Endothelial cell of umbilical vein (primary cell): Measurements from ENCODE around the gene DGKD. TPM values are rescaled to one million over a fixed set of nuclear protein-coding genes. Genes with fewer than 3 reads are reported as not detected.

Experiments used
- BruUV-seq: library from RNA; stranded (reverse); fragments of 400-500 nt; replicated peaks from 2 replicates; lab custom pipeline; 2021; lab: Mats Ljungman, UMichigan
- CTCF ChIA-PET: fragments of 300-600, 350-600 bp; sonication (Branson Sonifier 250); formaldehyde crosslinking; loops from one replicate; lab custom pipeline; 2021; ENCODE audit warnings: antibody characterized with exemption, inconsistent platforms; lab: Charles Lee
- POLR2A ChIA-PET: fragments of 300-600, 350-600 bp; sonication (Branson Sonifier 250); formaldehyde crosslinking; loops from one replicate; lab custom pipeline; 2021; ENCODE audit warnings: antibody characterized with exemption, inconsistent platforms; lab: Charles Lee
- DNase-seq: peaks from one replicate; pipeline ENCODE4 v3.0.0-alpha.2; 2011; ENCODE audit warnings: low read depth, low spot score
- FAIRE-seq: peaks from 2 replicates; lab custom pipeline; 2011; peaks lifted over from hg19 to GRCh38; lab: Jason Lieb, UNC
- H2AFZ ChIP-seq: 2 replicates; pipeline ENCODE4 v1.6.0; 2012; ENCODE audit warnings: low read depth, low read length, control low read depth, inconsistent platforms
- H3K27ac ChIP-seq: 2 replicates; pipeline ENCODE4 v1.5.1; 2011; ENCODE audit warnings: low read depth, mild to moderate bottlenecking, control low read depth, low read length, moderate library complexity; ENCODE audit not compliant: insufficient read depth
- H3K27me3 ChIP-seq, 2 experiments: 2 replicates each; pipeline versions ENCODE4 v1.6.0 to v1.6.1; 2011; ENCODE audit warnings: low read length in 2 of 2, mixed read lengths in 1 of 2; ENCODE audit not compliant: control insufficient read depth in 2 of 2, insufficient read depth in 2 of 2
- H3K36me3 ChIP-seq, 2 experiments: 2 replicates in 1 of 2; 3 replicates in 1 of 2; pipeline ENCODE4 v1.5.1; 2011; ENCODE audit warnings: low read length in 2 of 2, mild to moderate bottlenecking in 1 of 2, moderate library complexity in 1 of 2; ENCODE audit not compliant: control insufficient read depth in 2 of 2, insufficient read depth in 2 of 2; ENCODE audit errors: extremely low read depth in 1 of 2
- H3K4me1 ChIP-seq: 3 replicates; pipeline ENCODE4 v1.5.1; 2011; ENCODE audit warnings: mild to moderate bottlenecking, low read length; ENCODE audit not compliant: control insufficient read depth, insufficient read depth; ENCODE audit errors: extremely low read depth
- H3K4me2 ChIP-seq: 2 replicates; pipeline ENCODE4 v1.6.1; 2011; ENCODE audit warnings: low read length, control low read depth, mixed read lengths; ENCODE audit not compliant: insufficient read depth
- H3K4me3 ChIP-seq, 3 experiments: fragments of 200-600 bp in 1 of 3; sonication (generic), shearing (Covaris generic) in 1 of 3; replicated peaks in 1 of 3; 2 replicates each; pipeline ENCODE4 v1.5.1; 2011 to 2016; ENCODE audit warnings: control low read depth in 3 of 3, low read length in 3 of 3, mild to moderate bottlenecking in 2 of 3, inconsistent platforms in 1 of 3, low read depth in 1 of 3, moderate library complexity in 1 of 3; ENCODE audit not compliant: insufficient read depth in 1 of 3
- H3K79me2 ChIP-seq: 2 replicates; pipeline ENCODE4 v1.6.0; 2012; ENCODE audit warnings: low read length, inconsistent platforms; ENCODE audit not compliant: control insufficient read depth, insufficient read depth
- H3K9ac ChIP-seq: replicated peaks from 2 replicates; pipeline ENCODE3; 2011; ENCODE audit warnings: low read length, control low read depth; ENCODE audit not compliant: insufficient read depth; ENCODE audit errors: extremely low read depth
- H3K9me1 ChIP-seq: replicated peaks from 3 replicates; pipeline ENCODE4 v1.6.0; 2011; ENCODE audit warnings: mild to moderate bottlenecking, low read length; ENCODE audit not compliant: control insufficient read depth, insufficient read depth; ENCODE audit errors: extremely low read depth
- H3K9me3 ChIP-seq: replicated peaks from 2 replicates; pipeline ENCODE4 v1.5.1; 2012; ENCODE audit warnings: low read length, inconsistent platforms; ENCODE audit not compliant: control insufficient read depth, insufficient read depth
- H4K20me1 ChIP-seq: replicated peaks from 2 replicates; pipeline ENCODE3; 2011; ENCODE audit warnings: mild to moderate bottlenecking, low read length; ENCODE audit not compliant: control insufficient read depth, insufficient read depth; ENCODE audit errors: extremely low read depth
- CTCF ChIP-seq, 2 donors: IDR thresholded peaks; 1 replicate in 1 of 2; 2 replicates in 1 of 2; pipeline ENCODE4 v1.5.1; 2011; ENCODE audit warnings: low read length in 2 of 2, mild to moderate bottlenecking in 2 of 2, moderate library complexity in 2 of 2, control low read depth in 1 of 2, inconsistent platforms in 1 of 2, low read depth in 1 of 2; ENCODE audit not compliant: insufficient read depth in 1 of 2; ENCODE audit errors: extremely low read depth in 1 of 2
- EZH2 ChIP-seq: IDR thresholded peaks from 2 replicates; pipeline ENCODE4 v1.6.1; 2012; ENCODE audit warnings: borderline replicate concordance, low read depth, mild to moderate bottlenecking, moderate library complexity, low read length, inconsistent platforms; ENCODE audit not compliant: severe bottlenecking
- FOS ChIP-seq: IDR thresholded peaks from 2 replicates; pipeline ENCODE4 v1.6.1; 2011; ENCODE audit warnings: mild to moderate bottlenecking, low read length, moderate library complexity, borderline replicate concordance; ENCODE audit not compliant: insufficient read depth
- GATA2 ChIP-seq: IDR thresholded peaks from 2 replicates; pipeline ENCODE4 v1.7.0; 2011; ENCODE audit warnings: low read depth, mild to moderate bottlenecking, moderate library complexity, mixed read lengths, low read length; ENCODE audit not compliant: insufficient read length, insufficient read depth
- JUN ChIP-seq: IDR thresholded peaks from 2 replicates; pipeline ENCODE4 v1.6.1; 2011; ENCODE audit warnings: borderline replicate concordance, low read depth; ENCODE audit not compliant: insufficient read length, insufficient read depth
- MAX ChIP-seq: IDR thresholded peaks from 2 replicates; pipeline ENCODE4 v1.6.1; 2011; ENCODE audit not compliant: insufficient read depth, insufficient read length
- MYC ChIP-seq: IDR thresholded peaks from one replicate; pipeline ENCODE4 v1.6.1; 2011; ENCODE audit warnings: mild to moderate bottlenecking, low read depth, low read length
- POLR2A ChIP-seq: IDR thresholded peaks from 2 replicates; pipeline ENCODE4 v1.6.1; 2012; ENCODE audit warnings: low read depth, mild to moderate bottlenecking, control low read depth, low read length
- POLR2AphosphoS5 ChIP-seq: IDR thresholded peaks from 2 replicates; pipeline ENCODE4 v1.6.1; 2012; ENCODE audit warnings: low read depth, mild to moderate bottlenecking, control low read depth, low read length, moderate library complexity; ENCODE audit not compliant: insufficient read depth
- dilution Hi-C: fragments of 300-500 bp; cut with MboI; formaldehyde crosslinking; loops from one replicate; pipeline ENCODE4 v1.15.0; 2019; ENCODE audit warnings: low sequenced_read_pairs; ENCODE audit not compliant: extremely low pct_ligation_motif_present
- intact Hi-C: fragments of 100-400 bp; cut with micrococcal nuclease; formaldehyde crosslinking; loops from one replicate; pipeline ENCODE4 v1.10.0; 2022
- polyA plus RNA-seq, 4 experiments: library from polyadenylated mRNA; depleted of rRNA in 3 of 4; stranded (reverse) in 3 of 4; unstranded in 1 of 4; fragments of >200 nt; gene quantifications; 2 replicates each; pipeline versions ENCODE4 v1.2.1 to v1.2.3, GENCODE V29; 2011 to 2012; ENCODE audit warnings: missing spikeins in 1 of 4
- total RNA-seq: library from RNA; stranded (reverse); gene quantifications from 2 replicates; pipeline ENCODE4 v1.2.3, GENCODE V29; 2021

Gene DGKD
- total and polyA plus RNA-seq, 2 donors (not counting 3 experiments of a cell fraction or from before 2014, with no cell fraction given) = 10.8 to 36.6 TPM

GRCh38 chr2:233429175-233429897, 75.0 kb downstream of the DGKD start:
- BruUV-seq = no TSS peak
- Histone ChIP-seq H2AFZ (no peak overlapping the region), H3K4me1 (peaks cover 10% of the 10 kb centered on the region), H3K9me1 (no peaks in the 10 kb centered on the region), H3K79me2 (no peaks in the 10 kb centered on the region), H3K36me3 (no peaks in the 10 kb centered on the region), H3K4me2 (no peak overlapping the region), H3K9ac (no peak overlapping the region), H3K9me3 (no peaks in the 10 kb centered on the region), H4K20me1 (no peaks in the 10 kb centered on the region), H3K4me3 (no peak overlapping the region), H3K27me3 (no peaks in the 10 kb centered on the region), H3K27ac (peak overlapping the region; percentile 46)
- intact Hi-C loops = no loop called here
- no peak for TF ChIP-seq POLR2A
- FAIRE-seq (no peak), DNase-seq (no peak)
- dilution Hi-C loops = no loop called here
- ChIA-PET CTCF (interaction anchor here (1.4 to 5.1 kb wide), 4 partner anchors 10 to 25 kb away, joined by 3 to 26 read pairs (median 7); no protein-coding TSS in a partner anchor), POLR2A (no interaction called here)

GRCh38 chr2:233430081-233430480, 75.8 kb downstream of the DGKD start:
- dilution Hi-C loops = no loop called here
- Histone ChIP-seq H2AFZ (no peak overlapping the region), H3K9me3 (no peaks in the 10 kb centered on the region), H4K20me1 (no peaks in the 10 kb centered on the region), H3K27me3 (no peaks in the 10 kb centered on the region), H3K4me2 (peak overlapping the region; percentile 27), H3K9me1 (no peaks in the 10 kb centered on the region), H3K4me3 (no peak overlapping the region), H3K4me1 (peaks cover 10% of the 10 kb centered on the region), H3K79me2 (no peaks in the 10 kb centered on the region), H3K9ac (no peak overlapping the region), H3K27ac (peak overlapping the region; percentile 46), H3K36me3 (peaks cover 0 to 2% of the 10 kb centered on the region in 2 experiments)
- intact Hi-C loops = loop anchor here (1.0 kb wide), 2 partner anchors 11 to 16 kb away; no protein-coding TSS in a partner anchor
- FAIRE-seq (peak; percentile 87), DNase-seq (peak; percentile 76)
- CTCF ChIA-PET = interaction anchor here (0.7 to 5.1 kb wide), 4 partner anchors 11 to 26 kb away, joined by 6 to 26 read pairs (median 7); no protein-coding TSS in a partner anchor
- POLR2A ChIA-PET = no interaction called here
- no peak for TF ChIP-seq CTCF (IDR thresholded peaks at IDR 0.05; ENCODE audit: extremely low read depth in 1 of 2, insufficient read depth in 1 of 2, low read depth in 1 of 2, low read length in 2 of 2)
- TF ChIP-seq MYC = no peak
- TF ChIP-seq FOS = no peak
- peak; percentile 16 for TF ChIP-seq POLR2AphosphoS5
- no peak for TF ChIP-seq POLR2A
- TF ChIP-seq GATA2 = peak; percentile 80
- TF ChIP-seq MAX = no peak
- no peak for TF ChIP-seq EZH2
- TF ChIP-seq JUN = peak; percentile 72
- BruUV-seq = no TSS peak
